Measurements from ENCODE around the gene SULT4A1. TPM values are rescaled to one million over a fixed set of nuclear protein-coding genes. Genes with fewer than 3 reads are reported as not detected.

The SULT4A1 gene
- total and polyA plus RNA-seq, 2 of the 8 experiments (the other 6 are each of a cell fraction or from before 2014, with no cell fraction given), result 9.1 to 11.8 TPM

- Histone ChIP-seq H2AFZ (ENCODE audit: low read length) (no peak overlapping the region), H3K27ac (ENCODE audit: low read depth, low read length) (no peak overlapping the region; the same call in 1 of the 2 replicates), H3K36me3 (ENCODE audit: control insufficient read depth in 2 of 4, insufficient read depth in 4 of 4, low read length in 3 of 4) (no peaks in the 10 kb centered on the region), H3K56ac (replicated peaks; ENCODE audit: insufficient read length, low read depth, low read length) (no peak overlapping the region), H4K91ac (replicated peaks; ENCODE audit: insufficient read length, low read length) (no peak overlapping the region), H3K9me3 (ENCODE audit: insufficient read depth in 2 of 2, low read depth in 1 of 2, low read length in 1 of 2) (no peaks in the 10 kb centered on the region), H3K4me2 (ENCODE audit: insufficient read depth in 1 of 2, low read depth in 2 of 2, low read length in 2 of 2) (no peak overlapping the region), H3K4ac (replicated peaks; ENCODE audit: insufficient read length, low read depth, low read length) (no peak overlapping the region), H2BK15ac (ENCODE audit: low read length) (no peak overlapping the region), H3K23ac (ENCODE audit: insufficient read length) (no peak overlapping the region), H3K18ac (ENCODE audit: extremely low read depth, low read length) (no peak overlapping the region), H3K4me1 (replicated peaks in 1 of 4; ENCODE audit: control insufficient read depth in 3 of 4, insufficient read depth in 4 of 4, low read length in 3 of 4) (peaks cover 0 to 3% (median 2%) of the 10 kb centered on the region in 4 experiments; a peak in 1 of 7 replicates), H3K79me2 (ENCODE audit: control insufficient read depth in 1 of 2, insufficient read depth in 2 of 2, low read length in 2 of 2) (no peaks in the 10 kb centered on the region), H4K20me1 (replicated peaks in 1 of 2; ENCODE audit: control insufficient read depth in 1 of 2, insufficient read depth in 2 of 2, low read length in 2 of 2) (peaks cover 0 to 4% of the 10 kb centered on the region in 2 experiments), H3K14ac (ENCODE audit: insufficient read length) (no peak overlapping the region), H2BK12ac (ENCODE audit: low read depth, low read length) (no peak overlapping the region), H3K4me3 (ENCODE audit: extremely low read depth in 1 of 4, insufficient read depth in 2 of 4, low read depth in 3 of 4, low read length in 4 of 4) (no peak overlapping the region), H4K8ac (ENCODE audit: extremely low read depth, insufficient read depth, low read length) (no peak overlapping the region), H3K9ac (replicated peaks in 1 of 4; ENCODE audit: extremely low read depth in 1 of 4, low read depth in 3 of 4, low read length in 3 of 4) (no peak overlapping the region), H2BK20ac (ENCODE audit: low read length) (no peak overlapping the region), H2BK5ac (ENCODE audit: low read depth, low read length) (no peak overlapping the region), H2AK5ac (ENCODE audit: low read depth, low read length) (no peak overlapping the region), H2BK120ac (replicated peaks; ENCODE audit: low read depth, low read length) (no peak overlapping the region), H3K27me3 (replicated peaks in 1 of 4; ENCODE audit: control insufficient read depth in 3 of 4, extremely low read depth in 1 of 4, insufficient read depth in 3 of 4, low read length in 3 of 4) (no peaks in the 10 kb centered on the region), H4K5ac (ENCODE audit: insufficient read length, low read depth, low read length) (no peak overlapping the region), H3K79me1 (ENCODE audit: low read depth, low read length) (no peaks in the 10 kb centered on the region), H3K23me2 (ENCODE audit: low read depth, low read length) (no peaks in the 10 kb centered on the region)
- ChIA-PET POLR2A (ENCODE audit: partially characterized antibody) (no interaction called here), CTCF (ENCODE audit: partially characterized antibody) (interaction anchor here (0.7 to 7.5 kb wide), 5 partner anchors 21 to 66 kb away, joined by 3 to 226 read pairs (median 5); partner anchors contain the start of gene PNPLA5)
- DNase-seq (ENCODE audit: low read depth in 1 of 2, low spot score in 2 of 2), result no peak
- 87% methylated on average over 14 of the region's 14 CpGs; no CpG with 5 or more reads in 1 of the 2 experiments for WGBS, 2 experiments (ENCODE audit: extremely low coverage in 1 of 2, insufficient coverage in 1 of 2, insufficient read length in 1 of 2, insufficient replicate concordance in 2 of 2, low coverage in 1 of 2, low lambda C conversion rate in 2 of 2, missing lambda C conversion rate in 1 of 2)
- FAIRE-seq, result no peak
- TF ChIP-seq SIN3A (conservative IDR thresholded peaks at IDR 0.05 in 1 of 2, IDR thresholded peaks at IDR 0.05 in 1 of 2; ENCODE audit: low read depth in 1 of 2, low read length in 2 of 2) (no peak), PHF8 (conservative IDR thresholded peaks at IDR 0.05; ENCODE audit: low read depth, low read length) (no peak), SIX5 (IDR thresholded peaks at IDR 0.05; ENCODE audit: low read depth, low read length) (no peak), SRF (IDR thresholded peaks at IDR 0.05; ENCODE audit: low read depth, low read length) (no peak), CBX5 (IDR thresholded peaks at IDR 0.05; ENCODE audit: low read depth, low read length) (no peak), CBX8 (IDR thresholded peaks at IDR 0.05; ENCODE audit: borderline replicate concordance, low read depth, low read length) (no peak), RFX5 (IDR thresholded peaks at IDR 0.05; ENCODE audit: borderline replicate concordance, low read depth, low read length) (no peak), USF2 (IDR thresholded peaks at IDR 0.05; ENCODE audit: low read length) (no peak), KDM5A (IDR thresholded peaks at IDR 0.05; ENCODE audit: low read length) (no peak), HDAC2 (IDR thresholded peaks at IDR 0.05; ENCODE audit: borderline replicate concordance in 1 of 2, low read depth in 2 of 2, low read length in 2 of 2) (no peak), JUN (IDR thresholded peaks at IDR 0.05; ENCODE audit: low read depth, low read length) (no peak)
These were observed 17.7 kb upstream of the SULT4A1 start for GRCh38 chr22:43879901-43880540.
